K562 (cell line): ENCODE measurements around the gene NBEAL2. TPM values are rescaled to one million over a fixed set of nuclear protein-coding genes. Genes with fewer than 3 reads are reported as not detected.
A peak's percentile ranks its signal among the peaks of the same experiment; 100 is the strongest.

Experiments
- POLR2G ChIP-seq: fragments of 200-400 bp; formaldehyde crosslinking; IDR thresholded peaks from 2 replicates; pipeline ENCODE4 v1.6.1; 2017; ENCODE audit warnings: low read depth, mild to moderate bottlenecking, antibody characterized with exemption, low read length, moderate library complexity
- RAD21 ChIP-seq, 2 experiments: fragments of 250-450 bp in 1 of 2; fragments of 450-650 bp in 1 of 2; sonication (Bioruptor Pico) in 1 of 2; formaldehyde crosslinking in 1 of 2; IDR thresholded peaks in 1 of 2; conservative IDR thresholded peaks in 1 of 2; 2 replicates each; pipeline versions ENCODE4 v1.4.0 to v1.8.0; 2020 to 2022; ENCODE audit warnings: mild to moderate bottlenecking in 2 of 2, moderate library complexity in 1 of 2
- SMARCA4 ChIP-seq: fragments of 450-650 bp; IDR thresholded peaks from 2 replicates; pipeline ENCODE4 v1.6.1; 2016
- ZBTB7A ChIP-seq: IDR thresholded peaks from 2 replicates; pipeline ENCODE4 v1.6.1; 2011; ENCODE audit warnings: low read depth, mild to moderate bottlenecking, low read length, moderate library complexity, borderline replicate concordance; ENCODE audit not compliant: control insufficient read depth
- polyA plus RNA-seq, 8 experiments: library from polyadenylated mRNA; depleted of rRNA in 4 of 8; stranded (reverse) in 5 of 8; unstranded in 3 of 8; fragments of >200 nt; fragmentation: Nextera tagmentation in 2 of 8; fragmentation: Illumina TruSeq in 1 of 8; extraction: Ambion mirVana in 2 of 8; extraction: Trizol in 1 of 8; gene quantifications; 2 replicates each; pipeline versions ENCODE4 v1.2.1 to v1.2.3, GENCODE V29; 2011 to 2014; ENCODE audit warnings: inconsistent platforms in 1 of 8, missing spikeins in 1 of 8
- total RNA-seq, 7 experiments: library from RNA; depleted of rRNA in 6 of 7; stranded (reverse); fragments of >200 nt in 6 of 7; fragmentation: Illumina TruSeq in 2 of 7; extraction: Trizol in 2 of 7; gene quantifications; 2 replicates each; pipeline versions ENCODE4 v1.2.1 to v1.2.3, GENCODE V29; 2011 to 2021; ENCODE audit warnings: low replicate concordance in 1 of 7
- TF ChIP-seq, protein P1 (sequence below): fragments of 450-650 bp; IDR thresholded peaks from 2 replicates; pipeline ENCODE4 v1.6.1; 2016; ENCODE audit warnings: borderline replicate concordance
- TF ChIP-seq, protein P2 (sequence below), 2 experiments: fragments of 450-650 bp; formaldehyde crosslinking in 1 of 2; IDR thresholded peaks; 2 replicates each; pipeline versions ENCODE4 v1.4.0 to v1.6.1; 2014 to 2020; ENCODE audit warnings: mild to moderate bottlenecking in 2 of 2, borderline replicate concordance in 1 of 2, low read depth in 1 of 2

Gene NBEAL2
- total and polyA plus RNA-seq, 9 of the 15 experiments (the other 6 are each of a cell fraction or from before 2014, with no cell fraction given) = 0.06 to 114 (median 29.6) TPM

DNA sequence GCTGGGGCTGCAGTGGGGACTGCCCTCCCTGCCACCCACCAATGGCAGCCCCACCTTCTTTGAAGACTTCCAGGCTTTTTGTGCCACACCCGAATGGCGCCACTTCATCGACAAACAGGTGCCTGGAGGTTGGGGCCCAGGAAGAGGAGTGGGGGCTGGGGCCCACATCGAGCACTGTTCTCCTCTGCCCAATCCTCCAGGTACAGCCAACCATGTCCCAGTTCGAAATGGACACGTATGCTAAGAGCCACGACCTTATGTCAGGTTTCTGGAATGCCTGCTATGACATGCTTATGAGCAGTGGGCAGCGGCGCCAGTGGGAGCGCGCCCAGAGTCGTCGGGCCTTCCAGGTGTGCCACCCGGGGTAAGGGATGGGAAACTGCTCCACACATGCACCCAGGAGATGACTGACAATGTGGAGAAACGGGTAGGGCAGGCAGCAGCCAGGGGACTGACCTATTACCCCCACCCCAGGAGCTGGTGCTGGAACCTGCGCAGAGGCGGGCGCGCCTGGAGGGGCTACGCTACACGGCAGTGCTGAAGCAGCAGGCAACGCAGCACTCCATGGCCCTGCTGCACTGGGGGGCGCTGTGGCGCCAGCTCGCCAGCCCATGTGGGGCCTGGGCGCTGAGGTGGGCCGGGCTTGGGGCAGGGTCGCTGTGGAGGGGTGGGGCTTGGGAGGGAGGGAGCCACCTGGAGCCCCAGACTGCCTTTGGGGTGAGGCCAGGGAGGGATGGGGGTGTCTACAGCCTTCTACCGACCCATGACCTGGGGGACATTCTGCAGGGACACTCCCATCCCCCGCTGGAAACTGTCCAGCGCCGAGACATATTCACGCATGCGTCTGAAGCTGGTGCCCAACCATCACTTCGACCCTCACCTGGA is 22.9 kb downstream of the NBEAL2 start (continued):
- TF ChIP-seq, protein P1, sequence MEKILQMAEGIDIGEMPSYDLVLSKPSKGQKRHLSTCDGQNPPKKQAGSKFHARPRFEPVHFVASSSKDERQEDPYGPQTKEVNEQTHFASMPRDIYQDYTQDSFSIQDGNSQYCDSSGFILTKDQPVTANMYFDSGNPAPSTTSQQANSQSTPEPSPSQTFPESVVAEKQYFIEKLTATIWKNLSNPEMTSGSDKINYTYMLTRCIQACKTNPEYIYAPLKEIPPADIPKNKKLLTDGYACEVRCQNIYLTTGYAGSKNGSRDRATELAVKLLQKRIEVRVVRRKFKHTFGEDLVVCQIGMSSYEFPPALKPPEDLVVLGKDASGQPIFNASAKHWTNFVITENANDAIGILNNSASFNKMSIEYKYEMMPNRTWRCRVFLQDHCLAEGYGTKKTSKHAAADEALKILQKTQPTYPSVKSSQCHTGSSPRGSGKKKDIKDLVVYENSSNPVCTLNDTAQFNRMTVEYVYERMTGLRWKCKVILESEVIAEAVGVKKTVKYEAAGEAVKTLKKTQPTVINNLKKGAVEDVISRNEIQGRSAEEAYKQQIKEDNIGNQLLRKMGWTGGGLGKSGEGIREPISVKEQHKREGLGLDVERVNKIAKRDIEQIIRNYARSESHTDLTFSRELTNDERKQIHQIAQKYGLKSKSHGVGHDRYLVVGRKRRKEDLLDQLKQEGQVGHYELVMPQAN = no peak
- TF ChIP-seq RAD21 (CRISPR knock-in tag; conservative IDR thresholded peaks at IDR 0.05 in 1 of 2, IDR thresholded peaks at IDR 0.05 in 1 of 2) (peak in 1 of 2 experiments; percentile 52; a peak in 2 of 4 replicates), SMARCA4 (no peak), POLR2G (peak; percentile 57), ZBTB7A (peak; percentile 55; the same call in 1 of the 2 replicates)
- TF ChIP-seq, protein P2, sequence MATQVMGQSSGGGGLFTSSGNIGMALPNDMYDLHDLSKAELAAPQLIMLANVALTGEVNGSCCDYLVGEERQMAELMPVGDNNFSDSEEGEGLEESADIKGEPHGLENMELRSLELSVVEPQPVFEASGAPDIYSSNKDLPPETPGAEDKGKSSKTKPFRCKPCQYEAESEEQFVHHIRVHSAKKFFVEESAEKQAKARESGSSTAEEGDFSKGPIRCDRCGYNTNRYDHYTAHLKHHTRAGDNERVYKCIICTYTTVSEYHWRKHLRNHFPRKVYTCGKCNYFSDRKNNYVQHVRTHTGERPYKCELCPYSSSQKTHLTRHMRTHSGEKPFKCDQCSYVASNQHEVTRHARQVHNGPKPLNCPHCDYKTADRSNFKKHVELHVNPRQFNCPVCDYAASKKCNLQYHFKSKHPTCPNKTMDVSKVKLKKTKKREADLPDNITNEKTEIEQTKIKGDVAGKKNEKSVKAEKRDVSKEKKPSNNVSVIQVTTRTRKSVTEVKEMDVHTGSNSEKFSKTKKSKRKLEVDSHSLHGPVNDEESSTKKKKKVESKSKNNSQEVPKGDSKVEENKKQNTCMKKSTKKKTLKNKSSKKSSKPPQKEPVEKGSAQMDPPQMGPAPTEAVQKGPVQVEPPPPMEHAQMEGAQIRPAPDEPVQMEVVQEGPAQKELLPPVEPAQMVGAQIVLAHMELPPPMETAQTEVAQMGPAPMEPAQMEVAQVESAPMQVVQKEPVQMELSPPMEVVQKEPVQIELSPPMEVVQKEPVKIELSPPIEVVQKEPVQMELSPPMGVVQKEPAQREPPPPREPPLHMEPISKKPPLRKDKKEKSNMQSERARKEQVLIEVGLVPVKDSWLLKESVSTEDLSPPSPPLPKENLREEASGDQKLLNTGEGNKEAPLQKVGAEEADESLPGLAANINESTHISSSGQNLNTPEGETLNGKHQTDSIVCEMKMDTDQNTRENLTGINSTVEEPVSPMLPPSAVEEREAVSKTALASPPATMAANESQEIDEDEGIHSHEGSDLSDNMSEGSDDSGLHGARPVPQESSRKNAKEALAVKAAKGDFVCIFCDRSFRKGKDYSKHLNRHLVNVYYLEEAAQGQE (IDR thresholded peaks at IDR 0.05; ENCODE audit: borderline replicate concordance) = peak; percentile 20; the same call in 1 of the 2 replicates
- TF ChIP-seq, protein P2 (CRISPR knock-in tag; IDR thresholded peaks at IDR 0.05; ENCODE audit: low read depth) = no peak
